Skin of body (tissue), 2 donors: ENCODE data around the gene ZNF511. TPM values are rescaled to one million over a fixed set of nuclear protein-coding genes. Genes with fewer than 3 reads are reported as not detected.

ENCODE experiments used
- DNase-seq: peaks from one replicate; lab custom pipeline; 2025; lab: John Stamatoyannopoulos, UW
- total RNA-seq: library from RNA; depleted of rRNA; stranded (reverse); fragments of >200 nt; gene quantifications from one replicate; pipeline ENCODE4 v1.2.3, GENCODE V29; 2014

ZNF511 gene
- total RNA-seq, 1 donor from 2014 or later: 12.2 TPM

DNA sequence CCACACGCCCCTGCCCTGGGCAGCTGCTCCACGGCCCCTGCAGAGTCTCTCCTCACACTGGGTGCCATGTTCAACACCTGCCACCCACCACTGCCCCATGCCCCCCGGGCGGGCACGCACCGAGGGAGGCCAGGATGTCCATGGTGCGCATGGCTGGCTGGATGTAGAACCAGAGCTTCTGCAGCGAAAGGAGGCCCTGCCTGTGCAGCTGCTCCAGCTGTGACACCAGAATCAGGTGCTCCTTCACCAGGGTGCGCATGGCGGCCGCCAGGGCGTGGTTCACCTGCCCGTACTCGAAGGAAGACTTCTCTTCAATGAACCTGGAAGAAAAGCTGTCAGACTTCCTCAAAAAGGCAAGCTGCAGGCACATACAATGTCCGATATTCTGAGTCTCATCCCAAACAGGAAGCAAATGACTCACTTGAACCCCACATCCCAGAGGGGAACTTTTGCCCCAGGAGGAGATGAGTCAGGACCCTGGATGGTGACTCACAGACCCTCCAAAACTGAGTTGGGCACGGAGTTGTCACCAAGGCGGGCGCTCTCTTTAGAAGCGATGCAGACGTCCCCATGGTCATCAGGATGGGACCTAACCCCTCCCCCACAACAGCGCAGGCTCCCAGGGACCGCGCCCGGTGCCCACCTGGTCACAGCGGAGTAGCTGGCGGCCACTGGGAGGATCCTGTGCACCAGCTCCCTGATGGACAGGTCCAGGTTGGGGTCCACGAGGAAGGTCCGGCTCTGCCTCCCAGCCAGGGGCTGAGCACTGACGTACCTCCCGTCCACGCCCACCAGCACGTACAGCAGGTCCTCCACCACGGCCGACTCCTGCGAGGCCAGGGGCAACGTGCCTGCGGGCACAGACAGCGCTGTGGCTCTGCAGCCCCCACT, 15.6 kb upstream of the ZNF511 start:
- DNase-seq: no peak

DNA sequence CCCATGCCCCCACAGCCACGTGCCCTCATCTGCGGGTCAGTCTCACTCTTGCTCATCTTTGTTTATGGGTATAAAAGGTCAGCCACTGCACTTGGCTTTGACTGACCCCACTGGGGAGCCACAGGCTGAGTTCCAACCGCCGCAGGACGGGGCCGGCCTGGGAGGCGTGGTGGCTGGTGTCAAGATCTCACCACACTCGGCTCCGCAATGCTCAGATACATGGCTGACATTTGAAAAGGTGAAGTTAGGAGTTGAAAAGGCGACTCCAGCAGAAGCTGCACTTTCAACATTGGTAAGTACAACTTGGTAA, 14.9 kb upstream of the ZNF511 start:
- no peak for DNase-seq

DNA sequence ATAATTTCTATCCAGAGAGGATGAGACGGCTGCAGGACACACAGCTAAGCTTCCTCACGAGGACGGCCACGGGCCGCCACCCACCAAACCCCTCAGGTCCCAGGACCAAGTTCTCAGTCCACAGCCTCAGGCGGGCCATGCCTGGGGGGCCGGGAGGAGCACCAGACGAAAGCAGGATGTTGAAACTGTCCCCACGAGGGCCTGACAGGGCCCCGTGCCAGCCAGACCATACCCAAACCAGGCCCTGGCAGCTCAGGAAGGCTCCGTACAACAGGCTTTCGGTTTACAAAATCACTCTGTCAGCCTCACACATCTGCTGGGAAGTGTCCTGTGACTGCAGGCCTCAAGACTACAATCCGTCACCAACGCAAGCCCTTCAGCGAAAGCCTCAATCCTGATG, 14.5 kb upstream of the ZNF511 start:
- no peak for DNase-seq

- no peak for DNase-seq
Observed at GRCh38 chr10:133295426-133296320, 13.0 kb upstream of the ZNF511 start.

GRCh38 chr10:133297504-133297903, 11.2 kb upstream of the ZNF511 start:
- DNase-seq: no peak

DNA sequence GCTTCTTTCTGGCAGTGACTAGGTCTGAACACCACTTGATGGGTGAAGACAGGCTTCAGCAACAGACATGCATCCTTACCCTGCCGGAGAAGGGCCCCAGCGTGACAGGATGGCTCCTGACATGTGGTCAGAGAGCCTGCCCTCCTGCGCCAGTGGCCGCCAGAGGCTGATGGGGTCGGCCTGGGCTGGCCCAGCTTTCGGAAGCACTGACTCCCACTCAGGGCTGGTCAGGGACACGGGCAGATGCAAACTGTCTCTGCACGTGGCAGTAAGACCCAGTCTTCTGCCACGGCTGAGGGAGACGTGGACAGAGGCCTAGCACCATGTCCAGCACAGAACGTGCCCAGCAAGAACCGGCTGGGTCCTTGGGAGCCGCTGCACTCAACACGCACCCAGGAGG, 10.2 kb upstream of the ZNF511 start:
- no peak for DNase-seq

- no peak for DNase-seq
Observed at GRCh38 chr10:133299224-133299623, 9.5 kb upstream of the ZNF511 start.

- DNase-seq: no peak
Observed at GRCh38 chr10:133299738-133300137, 9.0 kb upstream of the ZNF511 start.

- no peak for DNase-seq
Observed at GRCh38 chr10:133302230-133302629, 6.5 kb upstream of the ZNF511 start.

DNA sequence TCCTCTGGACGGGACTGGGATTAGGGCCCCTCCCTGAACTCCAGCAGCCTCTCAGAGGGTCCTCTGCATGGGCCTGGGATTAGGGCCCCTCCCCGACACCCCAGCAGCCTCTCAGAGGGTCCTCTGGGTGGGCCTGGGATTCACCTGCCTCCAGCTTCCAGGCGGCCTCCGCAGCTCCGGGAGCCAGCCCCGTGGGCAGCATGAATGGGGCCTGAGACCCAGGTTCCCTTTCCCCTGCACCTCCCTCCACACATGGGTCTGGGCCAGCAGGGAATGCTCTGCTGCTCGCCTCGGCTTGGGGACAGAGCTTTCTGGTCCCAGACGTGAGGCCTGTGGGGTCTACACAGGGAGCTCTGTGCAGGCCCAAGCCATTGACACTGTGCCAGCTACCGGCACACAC, 5.5 kb upstream of the ZNF511 start:
- no peak for DNase-seq

DNA sequence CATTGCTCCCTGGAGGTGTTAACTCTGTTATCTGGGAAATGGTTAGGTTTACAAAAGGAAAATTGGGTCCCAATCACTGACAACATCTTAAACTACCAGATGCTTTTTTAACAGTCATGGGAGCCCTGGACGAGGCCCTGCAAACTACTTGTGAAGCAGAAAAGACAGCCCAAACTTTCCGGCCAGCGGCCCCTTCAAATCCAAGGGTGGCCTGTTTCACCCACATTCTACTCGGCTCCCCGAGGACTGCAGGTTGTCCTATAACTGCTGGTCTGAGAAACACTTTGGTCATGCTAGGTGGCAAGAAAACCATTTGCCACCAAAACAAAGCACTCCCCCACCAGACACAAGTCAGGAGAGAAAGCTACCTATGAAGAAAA, 2.6 kb upstream of the ZNF511 start:
- no peak for DNase-seq

- no peak for DNase-seq
Observed at GRCh38 chr10:133306941-133307379, 1.8 kb upstream of the ZNF511 start.

GRCh38 chr10:133307776-133308420, 816 bp upstream of the ZNF511 start:
- peak; percentile 27 for DNase-seq

DNA sequence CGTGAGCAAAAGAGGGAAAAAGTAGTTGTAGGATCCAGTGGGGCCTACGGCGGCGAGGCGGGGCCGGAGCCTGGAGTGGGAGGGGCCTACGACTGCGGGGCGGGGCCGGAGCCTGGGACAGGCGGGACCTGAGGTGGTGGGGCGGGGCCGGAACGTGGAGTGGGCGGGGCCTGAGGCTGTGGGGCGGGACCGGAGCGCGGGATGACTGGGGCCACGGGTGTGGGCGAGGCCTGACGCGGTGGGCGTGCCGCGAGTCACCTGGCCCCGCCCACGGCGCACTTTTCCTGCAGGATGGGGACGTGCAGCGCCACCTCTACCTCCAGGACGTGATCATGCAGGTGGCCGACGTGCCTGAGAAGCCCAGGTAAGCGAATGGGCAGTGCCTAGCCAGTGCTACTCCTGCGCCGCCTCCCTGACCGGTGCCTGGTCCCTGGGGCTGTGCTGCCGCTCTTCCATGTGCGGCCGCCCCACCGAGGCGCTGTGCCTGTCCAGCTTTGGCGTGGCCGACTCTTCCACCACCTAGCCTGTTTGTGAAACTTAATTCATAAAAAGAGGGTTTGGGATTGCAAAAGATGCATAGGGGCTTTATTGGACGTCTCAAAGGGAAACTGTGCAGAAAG, 496 bp downstream of the ZNF511 start:
- peak; percentile 92 for DNase-seq

DNA sequence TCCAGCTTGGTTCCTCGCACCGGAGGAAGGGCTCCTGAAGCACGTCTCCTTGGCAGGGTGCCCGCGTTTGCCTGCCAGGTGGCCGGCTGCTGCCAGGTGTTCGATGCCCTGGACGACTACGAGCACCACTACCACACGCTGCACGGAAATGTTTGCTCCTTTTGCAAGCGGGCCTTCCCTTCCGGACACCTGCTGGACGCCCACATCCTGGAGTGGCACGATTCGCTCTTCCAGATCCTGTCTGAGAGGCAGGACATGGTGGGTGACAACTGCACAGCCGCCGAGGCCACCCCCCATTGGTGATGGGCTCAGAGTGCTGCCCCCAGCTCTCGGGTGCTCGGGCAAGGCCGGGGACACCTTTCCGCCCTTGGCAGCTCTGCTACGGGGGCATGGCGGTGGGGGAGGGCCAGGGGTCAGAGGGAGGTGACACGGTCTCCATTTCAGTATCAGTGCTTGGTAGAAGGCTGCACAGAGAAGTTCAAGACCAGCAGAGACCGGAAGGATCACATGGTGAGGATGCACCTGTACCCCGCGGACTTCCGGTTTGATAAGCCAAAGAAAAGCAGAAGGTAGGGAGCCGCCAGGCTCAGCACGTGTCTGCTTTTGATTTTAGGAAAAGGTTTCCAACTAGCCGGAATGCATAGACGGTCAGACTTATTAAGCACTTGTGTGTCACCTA, 1.1 kb downstream of the ZNF511 start:
- no peak for DNase-seq

- DNase-seq: no peak
Observed at GRCh38 chr10:133310399-133310755, 1.7 kb downstream of the ZNF511 start.

DNA sequence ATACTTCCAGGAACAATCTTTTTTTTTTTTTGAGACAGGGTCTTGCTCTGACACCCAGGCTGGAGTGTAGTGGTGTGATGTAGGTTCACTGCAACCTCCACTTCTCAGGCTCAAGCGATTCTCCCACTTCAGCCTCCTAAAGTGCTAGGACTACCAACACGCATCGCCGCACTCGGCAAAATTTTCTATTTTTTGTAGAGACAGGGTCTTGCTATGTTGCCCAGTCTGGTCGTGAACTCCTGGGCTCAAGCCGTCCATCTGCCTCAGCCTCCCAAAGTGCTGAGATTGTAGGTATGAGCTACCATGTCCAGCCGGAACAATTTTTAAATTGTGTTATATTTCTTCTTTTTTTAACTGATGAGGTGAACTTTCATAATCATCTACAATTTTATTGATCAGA, 2.1 kb downstream of the ZNF511 start:
- DNase-seq: no peak

DNA sequence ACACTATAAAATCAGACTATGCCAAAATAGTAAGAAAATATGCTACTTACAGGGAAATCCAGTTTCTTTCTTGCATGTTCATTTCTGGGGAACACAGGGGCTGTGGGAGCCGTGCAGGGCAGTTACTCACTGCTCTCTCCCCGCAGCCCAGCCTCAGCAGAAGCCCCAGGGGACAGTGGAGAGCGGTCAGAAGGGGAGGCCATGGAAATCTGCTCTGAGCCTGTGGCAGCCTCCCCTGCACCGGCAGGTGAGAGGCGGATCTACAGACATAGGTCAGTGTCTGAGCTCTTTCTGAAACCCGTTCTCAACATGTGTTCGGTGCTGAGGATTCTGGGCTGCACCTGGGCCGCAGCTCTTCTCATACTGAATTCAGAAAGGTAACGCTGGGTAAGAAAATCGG, 2.9 kb downstream of the ZNF511 start:
- DNase-seq: no peak

GRCh38 chr10:133312016-133312768, 3.5 kb downstream of the ZNF511 start:
- no peak for DNase-seq

DNA sequence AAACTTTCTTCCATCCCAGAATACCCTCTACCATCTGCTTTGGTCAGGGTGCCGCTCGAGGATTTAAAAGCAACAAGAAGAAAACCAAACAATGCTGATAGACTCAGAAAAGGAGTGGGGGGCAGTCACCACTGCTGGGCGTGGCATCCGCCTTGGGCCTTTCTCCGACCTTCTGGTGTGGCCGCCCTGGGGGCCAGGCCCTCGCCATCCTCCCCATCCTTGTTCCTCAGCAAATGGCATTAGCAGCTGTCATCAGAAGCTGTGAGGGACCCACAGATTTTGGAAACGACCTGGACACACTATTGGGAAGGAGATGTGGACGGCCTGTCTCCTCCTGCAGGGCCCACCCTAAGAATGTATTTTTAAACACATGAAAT, 4.0 kb downstream of the ZNF511 start:
- DNase-seq: no peak
